ENCODE measurements around the gene CEP85L.
"Not testable (repeated sequence)": the region's sequence is repeated elsewhere in the genome, so short reads cannot be mapped to it uniquely, and the experiment has no call there.

CEP85L gene

GRCh38 chr6:118436482-118436881 is 214.9 kb downstream of the CEP85L start:
- Histone ChIP-seq H3K36me3 (ENCODE audit: control insufficient read depth, insufficient read depth, low read length, severe bottlenecking) (no peaks in the 10 kb centered on the region), H3K4me1 (ENCODE audit: control insufficient read depth, insufficient read depth, low read length) (no peaks in the 10 kb centered on the region), H3K9me3 (ENCODE audit: control insufficient read depth, low read length) (peaks cover 18% of the 10 kb centered on the region), H3K9ac (ENCODE audit: low read length) (no peak overlapping the region), H3K27me3 (replicated peaks; ENCODE audit: control insufficient read depth, insufficient read depth, low read length) (no peaks in the 10 kb centered on the region), H3K4me3 (ENCODE audit: low read length) (no peak overlapping the region)
- DNase-seq (ENCODE audit: low read depth) = no peak

- H3K27me3 ChIP-seq (replicated peaks; ENCODE audit: control insufficient read depth, insufficient read depth, low read length); H3K9ac ChIP-seq (ENCODE audit: low read length); H3K36me3 ChIP-seq (ENCODE audit: control insufficient read depth, insufficient read depth, low read length, severe bottlenecking); H3K4me3 ChIP-seq (ENCODE audit: low read length); H3K9me3 ChIP-seq (ENCODE audit: control insufficient read depth, low read length); H3K4me1 ChIP-seq (ENCODE audit: control insufficient read depth, insufficient read depth, low read length); DNase-seq (ENCODE audit: low read depth): not testable (repeated sequence)
These were observed 217.2 kb downstream of the CEP85L start for GRCh38 chr6:118434147-118434546.

- not testable (repeated sequence) for H3K9me3 ChIP-seq (ENCODE audit: control insufficient read depth, low read length); DNase-seq (ENCODE audit: low read depth); H3K4me3 ChIP-seq (ENCODE audit: low read length); H3K9ac ChIP-seq (ENCODE audit: low read length); H3K36me3 ChIP-seq (ENCODE audit: control insufficient read depth, insufficient read depth, low read length, severe bottlenecking); H3K4me1 ChIP-seq (ENCODE audit: control insufficient read depth, insufficient read depth, low read length); H3K27me3 ChIP-seq (replicated peaks; ENCODE audit: control insufficient read depth, insufficient read depth, low read length)
These were observed 230.1 kb downstream of the CEP85L start for GRCh38 chr6:118421312-118421711.

- no peaks in the 10 kb centered on the region for H3K36me3 ChIP-seq (ENCODE audit: control insufficient read depth, insufficient read depth, low read length, severe bottlenecking)
- no peak overlapping the region for H3K4me3 ChIP-seq (ENCODE audit: low read length)
- no peaks in the 10 kb centered on the region for H3K4me1 ChIP-seq (ENCODE audit: control insufficient read depth, insufficient read depth, low read length)
- no peaks in the 10 kb centered on the region for H3K27me3 ChIP-seq (replicated peaks; ENCODE audit: control insufficient read depth, insufficient read depth, low read length)
- H3K9me3 ChIP-seq (ENCODE audit: control insufficient read depth, low read length) = no peaks in the 10 kb centered on the region
- peak; percentile 2 for DNase-seq (ENCODE audit: low read depth)
- H3K9ac ChIP-seq (ENCODE audit: low read length) = no peak overlapping the region
These were observed 231.7 kb downstream of the CEP85L start for GRCh38 chr6:118419448-118420394.
